HepG2 (cell line): ENCODE measurements around the gene CARD9. TPM values are rescaled to one million over a fixed set of nuclear protein-coding genes. Genes with fewer than 3 reads are reported as not detected.
A peak's percentile ranks its signal among the peaks of the same experiment; 100 is the strongest.

Experiments used
- ATAC-seq: fragments of 200-7000 bp; cut with Tn5 transposase; 3 replicates; pipeline ENCODE4 v1.9.1; 2020; ENCODE audit warnings: mild to moderate bottlenecking, moderate library complexity
- BruUV-seq: library from RNA; stranded (reverse); fragments of 400-500 nt; replicated peaks from 2 replicates; lab custom pipeline; 2021; lab: Mats Ljungman, UMichigan
- CTCF ChIA-PET: fragments of 300-600 bp; formaldehyde crosslinking; extraction: SDS; loops from one replicate; lab custom pipeline; 2021; ENCODE audit warnings: low total read pairs, inconsistent platforms, low intra/inter-chr PET ratio; lab: Yijun Ruan, JAX
- POLR2A ChIA-PET: fragments of 350-600 bp; sonication (Branson Sonifier 250); formaldehyde crosslinking; loops from one replicate; lab custom pipeline; 2020; ENCODE audit warnings: antibody characterized with exemption, inconsistent platforms; lab: Yijun Ruan, JAX
- DNase-seq: peaks from one replicate; pipeline ENCODE4 v3.0.0-alpha.2; 2015; ENCODE audit warnings: low spot score
- FAIRE-seq: peaks from 3 replicates; lab custom pipeline; 2011; peaks lifted over from hg19 to GRCh38; lab: Jason Lieb, UNC
- H2AFZ ChIP-seq: one replicate; pipeline ENCODE4 v1.6.1; 2011; ENCODE audit warnings: low read length, inconsistent platforms
- H3K27ac ChIP-seq: fragments of 300-600 bp; 3 replicates; pipeline ENCODE4 v1.8.0; 2011; ENCODE audit warnings: mixed run types, mild to moderate bottlenecking, mixed read lengths, low read length, inconsistent platforms; ENCODE audit not compliant: insufficient read depth; ENCODE audit errors: extremely low read length
- H3K27me3 ChIP-seq, 2 experiments: fragments of 200-600 bp in 1 of 2; 2 replicates in 1 of 2; 3 replicates in 1 of 2; pipeline versions ENCODE4 v1.6.0 to v1.8.0; 2011; ENCODE audit warnings: low read length in 2 of 2, mild to moderate bottlenecking in 2 of 2, moderate library complexity in 2 of 2, inconsistent platforms in 1 of 2; ENCODE audit not compliant: insufficient read depth in 2 of 2, control insufficient read depth in 1 of 2
- H3K36me3 ChIP-seq, 2 experiments: fragments of 200-600 bp in 1 of 2; replicated peaks in 1 of 2; 2 replicates in 1 of 2; 3 replicates in 1 of 2; pipeline versions ENCODE4 v1.5.1 to v1.8.0; 2011; ENCODE audit warnings: low read length in 2 of 2, inconsistent platforms in 1 of 2; ENCODE audit not compliant: insufficient read depth in 2 of 2, control insufficient read depth in 1 of 2
- H3K4me1 ChIP-seq: 2 replicates; pipeline ENCODE4 v1.5.1; 2012; ENCODE audit warnings: low read length, inconsistent platforms; ENCODE audit not compliant: insufficient read depth
- H3K4me2 ChIP-seq: 2 replicates; pipeline ENCODE4 v1.6.0; 2011; ENCODE audit warnings: low read depth, low read length, inconsistent platforms
- H3K4me3 ChIP-seq, 3 experiments: fragments of 200-600 bp in 1 of 3; sonication (generic), shearing (Covaris generic) in 1 of 3; replicated peaks in 1 of 3; 2 replicates each; pipeline ENCODE4 v1.5.1; 2011 to 2016; ENCODE audit warnings: low read length in 3 of 3, inconsistent platforms in 2 of 3, low read depth in 2 of 3, mild to moderate bottlenecking in 2 of 3, control low read depth in 1 of 3, mixed read lengths in 1 of 3; ENCODE audit not compliant: insufficient read depth in 1 of 3
- H3K79me2 ChIP-seq: one replicate; pipeline ENCODE4 v1.6.1; 2011; ENCODE audit warnings: low read length, inconsistent platforms; ENCODE audit not compliant: insufficient read depth
- H3K9ac ChIP-seq: 2 replicates; pipeline ENCODE4 v1.6.0; 2011; ENCODE audit warnings: mild to moderate bottlenecking, low read depth, low read length, inconsistent platforms; ENCODE audit not compliant: insufficient read depth
- H3K9me3 ChIP-seq: 2 replicates; pipeline ENCODE4 v1.5.1; 2012; ENCODE audit warnings: mild to moderate bottlenecking, low read length
- H4K20me1 ChIP-seq: 2 replicates; pipeline ENCODE4 v1.6.0; 2011; ENCODE audit warnings: inconsistent platforms, mild to moderate bottlenecking, low read length, moderate library complexity; ENCODE audit not compliant: insufficient read depth
- DMTF1 ChIP-seq: sonication (generic); formaldehyde crosslinking; IDR thresholded peaks from 2 replicates; pipeline ENCODE4 v1.4.0; 2020; ENCODE audit warnings: mild to moderate bottlenecking, missing genetic modification reagents
- E2F2 ChIP-seq: sonication (generic); formaldehyde crosslinking; IDR thresholded peaks from 2 replicates; pipeline ENCODE4 v1.4.0; 2020; ENCODE audit warnings: missing genetic modification reagents, borderline replicate concordance
- KDM1A ChIP-seq: IDR thresholded peaks from 2 replicates; pipeline ENCODE4 v1.6.1; 2016; ENCODE audit warnings: missing compliant biosample characterization
- KMT2A ChIP-seq: sonication (generic); formaldehyde crosslinking; IDR thresholded peaks from 2 replicates; pipeline ENCODE4 v1.4.0; 2020; ENCODE audit warnings: missing genetic modification reagents
- RELA ChIP-seq: sonication (generic); formaldehyde crosslinking; IDR thresholded peaks from 2 replicates; pipeline ENCODE4 v1.4.0; 2020; ENCODE audit warnings: missing genetic modification reagents
- TRIM22 ChIP-seq: fragments of 450-650 bp; IDR thresholded peaks from 2 replicates; pipeline ENCODE4 v1.6.1; 2017
- ZBTB33 ChIP-seq: sonication (generic); formaldehyde crosslinking; IDR thresholded peaks from 2 replicates; pipeline ENCODE4 v1.4.0; 2020; ENCODE audit warnings: missing genetic modification reagents
- WGBS: methylation state at CpG from one replicate; pipeline ENCODE4 v1.1.6; 2017; ENCODE audit warnings: low lambda C conversion rate; 5-methylcytosine and 5-hydroxymethylcytosine counted together
- in situ Hi-C: cut with HindIII; loops from 2 replicates; pipeline ENCODE4 v1.10.0; 2017; ENCODE audit warnings: low pct_unique_long_range_greater_than_20kb; ENCODE audit not compliant: extremely low pct_ligation_motif_present
- intact Hi-C: fragments of 100-400 bp; cut with micrococcal nuclease; formaldehyde crosslinking; loops from one replicate; pipeline ENCODE4 v1.10.0; 2022; ENCODE audit not compliant: unreplicated experiment
- polyA plus RNA-seq, 8 experiments: library from polyadenylated mRNA; depleted of rRNA in 3 of 8; stranded (reverse) in 7 of 8; unstranded in 1 of 8; fragments of >200 nt; fragmentation: Illumina TruSeq in 4 of 8; extraction: Trizol in 4 of 8; gene quantifications; 2 replicates each; pipeline versions ENCODE4 v1.2.1 to v1.2.3, GENCODE V29; 2011 to 2016; ENCODE audit warnings: low read depth in 4 of 8, missing spikeins in 1 of 8, mixed read lengths in 1 of 8; ENCODE audit not compliant: insufficient read depth in 1 of 8
- total RNA-seq, 5 experiments: library from RNA; depleted of rRNA; stranded (reverse); fragments of >200 nt; fragmentation: Illumina TruSeq; extraction: Trizol; gene quantifications; 2 replicates each; pipeline ENCODE4 v1.2.3, GENCODE V29; 2016; ENCODE audit warnings: low read depth in 1 of 5

Gene CARD9
- total and polyA plus RNA-seq, 2 of the 13 experiments (the other 11 are each of a cell fraction or from before 2014, with no cell fraction given) = 3.3 to 7.4 TPM

- TF ChIP-seq DMTF1 (CRISPR knock-in tag) (no peak), RELA (no peak), KMT2A (CRISPR knock-in tag) (0 out of 2 replicates have a peak, but pooled peaks have one; percentile 11), TRIM22 (no peak), KDM1A (CRISPR knock-in tag) (0 out of 2 replicates have a peak, but pooled peaks have one; percentile 29)
Observed at GRCh38 chr9:136344544-136345280, 28.8 kb downstream of the CARD9 start (continued).

GRCh38 chr9:136343884-136344269, 29.6 kb downstream of the CARD9 start:
- TF ChIP-seq ZBTB33 (CRISPR knock-in tag) = peak; percentile 47
- TF ChIP-seq E2F2 (CRISPR knock-in tag) = no peak
- no peak overlapping the region for H3K4me3 ChIP-seq
- no peaks in the 10 kb centered on the region for H4K20me1 ChIP-seq
- no peaks in the 10 kb centered on the region for H3K36me3 ChIP-seq
- no peaks in the 10 kb centered on the region for H3K9me3 ChIP-seq
- H3K27ac ChIP-seq = no peak overlapping the region
- H3K9ac ChIP-seq = no peak overlapping the region
- FAIRE-seq (no peak), DNase-seq (no peak), ATAC-seq (no peak)
- POLR2A ChIA-PET = interaction anchor here (2.9 kb wide), 1 partner anchor 19 kb away, joined by 73 read pairs; the partner anchor contains the start of gene DNLZ
- 84% methylated on average over 24 of the region's 24 CpGs for WGBS
- intact Hi-C loops (loop anchor here (2.0 kb wide), 1 partner anchor 19 kb away; the partner anchor contains the start of gene DNLZ), in situ Hi-C loops (loop anchor here (25.0 kb wide), 1 partner anchor 293 kb away; no protein-coding TSS in a partner anchor)
- no peaks in the 10 kb centered on the region for H3K79me2 ChIP-seq
- CTCF ChIA-PET = no interaction called here
- peaks cover 64% of the 10 kb centered on the region for H3K4me1 ChIP-seq
- H3K4me2 ChIP-seq = no peak overlapping the region
- H3K27me3 ChIP-seq = peaks cover 0 to 9% of the 10 kb centered on the region in 2 experiments; a peak in 2 of 5 replicates
- no TSS peak for BruUV-seq
- H2AFZ ChIP-seq = no peak overlapping the region
